Karpas-422 (cell line): ENCODE results near the gene AOAH. TPM values are rescaled to one million over a fixed set of nuclear protein-coding genes. Genes with fewer than 3 reads are reported as not detected.

Experiments used
- DNase-seq: peaks from one replicate; pipeline ENCODE4 v3.0.0-alpha.2; 2015
- H2AFZ ChIP-seq: fragments of 200-600 bp; sonication (generic); 2 replicates; pipeline ENCODE4 v1.6.1; 2014; ENCODE audit warnings: antibody characterized with exemption, low read length, mixed read lengths
- H3K27ac ChIP-seq: fragments of 200-600 bp; sonication (generic); 2 replicates; pipeline ENCODE4 v1.5.1; 2014; ENCODE audit warnings: mild to moderate bottlenecking, low read length, moderate library complexity
- H3K27me3 ChIP-seq: fragments of 200-600 bp; sonication (generic); 2 replicates; pipeline ENCODE4 v1.6.1; 2014; ENCODE audit warnings: low read length, mixed read lengths
- H3K36me3 ChIP-seq: fragments of 200-600 bp; sonication (generic); 2 replicates; pipeline ENCODE4 v1.6.1; 2014; ENCODE audit warnings: low read length, mixed read lengths; ENCODE audit not compliant: insufficient read depth
- H3K4me1 ChIP-seq: fragments of 200-600 bp; sonication (generic); 2 replicates; pipeline ENCODE4 v1.6.1; 2014; ENCODE audit warnings: mild to moderate bottlenecking, low read length, mixed read lengths
- H3K4me2 ChIP-seq: fragments of 200-600 bp; sonication (generic); 2 replicates; pipeline ENCODE4 v1.6.1; 2014; ENCODE audit warnings: low read length, low read depth, mild to moderate bottlenecking; ENCODE audit not compliant: poor library complexity, severe bottlenecking
- H3K4me3 ChIP-seq: fragments of 200-600 bp; sonication (generic); 2 replicates; pipeline ENCODE4 v1.5.1; 2014; ENCODE audit warnings: mild to moderate bottlenecking, antibody characterized with exemption, low read length, mixed read lengths
- H3K79me2 ChIP-seq: fragments of 200-600 bp; sonication (generic); 2 replicates; pipeline ENCODE4 v1.6.1; 2014; ENCODE audit warnings: mild to moderate bottlenecking, low read length, mixed read lengths
- H3K9ac ChIP-seq: fragments of 200-600 bp; sonication (generic); 2 replicates; pipeline ENCODE4 v1.6.0; 2014; ENCODE audit warnings: low read length
- H3K9me2 ChIP-seq: fragments of 200-600 bp; sonication (generic), shearing (Covaris generic); replicated peaks from 2 replicates; pipeline ENCODE4 v1.6.0; 2014; ENCODE audit warnings: mild to moderate bottlenecking, low read length, moderate library complexity; ENCODE audit not compliant: insufficient read depth
- H3K9me3 ChIP-seq: fragments of 300-700, 200-600 bp; sonication (generic); 2 replicates; pipeline ENCODE4 v1.6.1; 2014; ENCODE audit warnings: low read length, mixed read lengths
- H4K20me1 ChIP-seq: fragments of 200-600 bp; sonication (generic); 2 replicates; pipeline ENCODE4 v1.6.1; 2014; ENCODE audit warnings: mild to moderate bottlenecking, antibody characterized with exemption, low read length, low read depth; ENCODE audit not compliant: insufficient read depth
- total RNA-seq: library from RNA; depleted of rRNA; stranded (reverse); fragments of >200 nt; shearing (Covaris generic); gene quantifications from 2 replicates; pipeline ENCODE4 v1.2.3, GENCODE V29; 2014; ENCODE audit warnings: low replicate concordance

The AOAH gene
- total RNA-seq, 1 experiment from 2014 or later: not detected

GRCh38 chr7:36564489-36564888 lies 159.8 kb downstream of the AOAH start:
- no peak overlapping the region for H3K9ac ChIP-seq
- H3K4me3 ChIP-seq: no peak overlapping the region
- no peaks in the 10 kb centered on the region for H3K9me2 ChIP-seq
- H4K20me1 ChIP-seq: no peaks in the 10 kb centered on the region
- no peak for DNase-seq
- H3K4me2 ChIP-seq: no peak overlapping the region
- H3K4me1 ChIP-seq: no peaks in the 10 kb centered on the region
- no peak overlapping the region for H2AFZ ChIP-seq
- no peaks in the 10 kb centered on the region for H3K36me3 ChIP-seq
- H3K27me3 ChIP-seq: no peaks in the 10 kb centered on the region
- H3K27ac ChIP-seq: no peak overlapping the region
- no peaks in the 10 kb centered on the region for H3K9me3 ChIP-seq
- H3K79me2 ChIP-seq: no peaks in the 10 kb centered on the region

GRCh38 chr7:36563706-36564327 lies 160.5 kb downstream of the AOAH start:
- Histone ChIP-seq H3K4me3 (no peak overlapping the region), H3K36me3 (no peaks in the 10 kb centered on the region), H3K9me3 (no peaks in the 10 kb centered on the region), H3K79me2 (no peaks in the 10 kb centered on the region), H4K20me1 (no peaks in the 10 kb centered on the region), H3K27me3 (no peaks in the 10 kb centered on the region), H3K4me1 (no peaks in the 10 kb centered on the region), H3K9ac (no peak overlapping the region), H3K27ac (no peak overlapping the region), H3K4me2 (no peak overlapping the region), H3K9me2 (no peaks in the 10 kb centered on the region), H2AFZ (no peak overlapping the region)
- no peak for DNase-seq

GRCh38 chr7:36562121-36562520 lies 162.2 kb downstream of the AOAH start:
- H3K36me3 ChIP-seq: no peaks in the 10 kb centered on the region
- no peak overlapping the region for H3K27ac ChIP-seq
- no peak overlapping the region for H3K4me3 ChIP-seq
- H3K9ac ChIP-seq: no peak overlapping the region
- no peak overlapping the region for H3K4me2 ChIP-seq
- no peaks in the 10 kb centered on the region for H3K79me2 ChIP-seq
- H3K9me2 ChIP-seq: no peaks in the 10 kb centered on the region
- H2AFZ ChIP-seq: no peak overlapping the region
- no peaks in the 10 kb centered on the region for H3K27me3 ChIP-seq
- no peaks in the 10 kb centered on the region for H3K9me3 ChIP-seq
- no peaks in the 10 kb centered on the region for H3K4me1 ChIP-seq
- H4K20me1 ChIP-seq: no peaks in the 10 kb centered on the region
- no peak for DNase-seq

- Histone ChIP-seq H2AFZ (no peak overlapping the region), H4K20me1 (no peaks in the 10 kb centered on the region), H3K36me3 (no peaks in the 10 kb centered on the region), H3K9me3 (no peaks in the 10 kb centered on the region), H3K4me1 (no peaks in the 10 kb centered on the region), H3K27me3 (no peaks in the 10 kb centered on the region), H3K79me2 (no peaks in the 10 kb centered on the region), H3K4me2 (no peak overlapping the region), H3K9ac (no peak overlapping the region), H3K27ac (no peak overlapping the region), H3K4me3 (no peak overlapping the region), H3K9me2 (no peaks in the 10 kb centered on the region)
- no peak for DNase-seq
Measured at GRCh38 chr7:36549029-36549428, 175.3 kb downstream of the AOAH start.

GRCh38 chr7:36547416-36547815 lies 176.9 kb downstream of the AOAH start:
- Histone ChIP-seq H4K20me1 (no peaks in the 10 kb centered on the region), H3K4me1 (no peaks in the 10 kb centered on the region), H3K9ac (no peak overlapping the region), H3K27me3 (no peaks in the 10 kb centered on the region), H3K4me2 (no peak overlapping the region), H3K79me2 (no peaks in the 10 kb centered on the region), H3K27ac (no peak overlapping the region), H3K9me2 (no peaks in the 10 kb centered on the region), H3K36me3 (no peaks in the 10 kb centered on the region), H3K4me3 (no peak overlapping the region), H3K9me3 (no peaks in the 10 kb centered on the region), H2AFZ (no peak overlapping the region)
- no peak for DNase-seq

- no peak for DNase-seq
Measured at GRCh38 chr7:36546331-36546730, 178.0 kb downstream of the AOAH start.

GRCh38 chr7:36545291-36545690 lies 179.0 kb downstream of the AOAH start:
- no peak for DNase-seq
- no peak overlapping the region for H3K4me2 ChIP-seq
- no peaks in the 10 kb centered on the region for H3K9me3 ChIP-seq
- H3K9ac ChIP-seq: no peak overlapping the region
- H3K9me2 ChIP-seq: no peaks in the 10 kb centered on the region
- H4K20me1 ChIP-seq: no peaks in the 10 kb centered on the region
- no peak overlapping the region for H3K27ac ChIP-seq
- no peaks in the 10 kb centered on the region for H3K4me1 ChIP-seq
- no peaks in the 10 kb centered on the region for H3K36me3 ChIP-seq
- H2AFZ ChIP-seq: no peak overlapping the region
- no peaks in the 10 kb centered on the region for H3K27me3 ChIP-seq
- no peak overlapping the region for H3K4me3 ChIP-seq
- H3K79me2 ChIP-seq: no peaks in the 10 kb centered on the region

More at GRCh38 chr7:36546331-36546730, 178.0 kb downstream of the AOAH start:
- no peak overlapping the region for H3K4me2 ChIP-seq
- no peak overlapping the region for H3K4me3 ChIP-seq
- H2AFZ ChIP-seq: no peak overlapping the region
- no peaks in the 10 kb centered on the region for H3K36me3 ChIP-seq
- H4K20me1 ChIP-seq: no peaks in the 10 kb centered on the region
- H3K27ac ChIP-seq: no peak overlapping the region
- H3K9ac ChIP-seq: no peak overlapping the region
- H3K79me2 ChIP-seq: no peaks in the 10 kb centered on the region
- H3K9me3 ChIP-seq: no peaks in the 10 kb centered on the region
- H3K4me1 ChIP-seq: no peaks in the 10 kb centered on the region
- H3K9me2 ChIP-seq: no peaks in the 10 kb centered on the region
- H3K27me3 ChIP-seq: no peaks in the 10 kb centered on the region

GRCh38 chr7:36538126-36538525 lies 186.2 kb downstream of the AOAH start:
- no peaks in the 10 kb centered on the region for H3K36me3 ChIP-seq
- H3K27me3 ChIP-seq: no peaks in the 10 kb centered on the region
- H3K27ac ChIP-seq: no peak overlapping the region
- H3K79me2 ChIP-seq: no peaks in the 10 kb centered on the region
- no peak overlapping the region for H3K9ac ChIP-seq
- no peaks in the 10 kb centered on the region for H3K4me1 ChIP-seq
- no peak overlapping the region for H2AFZ ChIP-seq
- H4K20me1 ChIP-seq: no peaks in the 10 kb centered on the region
- no peak overlapping the region for H3K4me2 ChIP-seq
- no peak overlapping the region for H3K4me3 ChIP-seq
- no peaks in the 10 kb centered on the region for H3K9me3 ChIP-seq
- H3K9me2 ChIP-seq: no peaks in the 10 kb centered on the region
- no peak for DNase-seq
